NCI-H1417 treated with DMSO at 0.1 percent for 48 hours (cell line): ENCODE results near the gene SOCS3.
A peak's percentile ranks its signal among the peaks of the same experiment; 100 is the strongest.

Source experiments
- DNase-seq: peaks from one replicate; lab custom pipeline; 2025; lab: John Stamatoyannopoulos, UW

The SOCS3 gene

GRCh38 chr17:78359997-78360370 is at the start of gene SOCS3:
Gene SOCS3 (minus strand): TSS chr17:78360077. CDS start chr17:78359095, 982 bp downstream.
- peak; percentile 70 for DNase-seq

- DNase-seq: peak; percentile 73
Observed at GRCh38 chr17:78409191-78409928, 49.5 kb upstream of the SOCS3 start.

GRCh38 chr17:78408476-78409050 is 48.7 kb upstream of the SOCS3 start:
- no peak for DNase-seq

GRCh38 chr17:78407387-78408000 is 47.6 kb upstream of the SOCS3 start:
- DNase-seq: no peak

GRCh38 chr17:78406920-78407319 is 47.0 kb upstream of the SOCS3 start:
- no peak for DNase-seq

GRCh38 chr17:78406396-78406795 is 46.5 kb upstream of the SOCS3 start:
- DNase-seq: no peak

GRCh38 chr17:78403822-78404221 is 43.9 kb upstream of the SOCS3 start:
- no peak for DNase-seq

GRCh38 chr17:78401891-78402290 is 42.0 kb upstream of the SOCS3 start:
- no peak for DNase-seq

GRCh38 chr17:78401246-78401645 is 41.4 kb upstream of the SOCS3 start:
- DNase-seq: no peak

GRCh38 chr17:78400581-78401240 is 40.8 kb upstream of the SOCS3 start:
- no peak for DNase-seq

GRCh38 chr17:78399693-78400144 is 39.8 kb upstream of the SOCS3 start:
- DNase-seq: no peak

GRCh38 chr17:78399028-78399692 is 39.3 kb upstream of the SOCS3 start:
- no peak for DNase-seq

GRCh38 chr17:78398390-78398789 is 38.5 kb upstream of the SOCS3 start:
- DNase-seq: no peak

- no peak for DNase-seq
Observed at GRCh38 chr17:78397681-78398101, 37.8 kb upstream of the SOCS3 start.

GRCh38 chr17:78396441-78397337 is 36.8 kb upstream of the SOCS3 start:
- DNase-seq: no peak

- no peak for DNase-seq
Observed at GRCh38 chr17:78395155-78395554, 35.3 kb upstream of the SOCS3 start.

- DNase-seq: peak; percentile 94
Observed at GRCh38 chr17:78394209-78394608, 34.3 kb upstream of the SOCS3 start.

GRCh38 chr17:78393575-78393974 is 33.7 kb upstream of the SOCS3 start:
- DNase-seq: no peak

- DNase-seq: no peak
Observed at GRCh38 chr17:78392295-78392694, 32.4 kb upstream of the SOCS3 start.

GRCh38 chr17:78391843-78392242 is 32.0 kb upstream of the SOCS3 start:
- DNase-seq: no peak

- DNase-seq: no peak
Observed at GRCh38 chr17:78391051-78391431, 31.2 kb upstream of the SOCS3 start.
